GM23248 (cell line): ENCODE data around the gene NALCN. TPM values are rescaled to one million over a fixed set of nuclear protein-coding genes. Genes with fewer than 3 reads are reported as not detected.

Experiments
- DNase-seq: peaks from one replicate; pipeline ENCODE4 v3.0.0-alpha.2; 2015
- H2AFZ ChIP-seq: fragments of 200-600 bp; sonication (generic); 2 replicates; pipeline ENCODE4 v1.6.1; 2016; ENCODE audit warnings: antibody characterized with exemption
- H3F3A ChIP-seq: fragments of 200-600 bp; sonication (generic); 2 replicates; pipeline ENCODE4 v1.6.1; 2016; ENCODE audit warnings: mild to moderate bottlenecking, antibody characterized with exemption, mixed run types; ENCODE audit not compliant: insufficient read depth
- H3K27ac ChIP-seq: fragments of 200-600 bp; sonication (generic); 2 replicates; pipeline ENCODE4 v1.5.1; 2016; ENCODE audit warnings: mild to moderate bottlenecking
- H3K27me3 ChIP-seq: fragments of 200-600 bp; sonication (generic); replicated peaks from 2 replicates; pipeline ENCODE4 v1.6.1; 2016; ENCODE audit warnings: mild to moderate bottlenecking; ENCODE audit not compliant: insufficient read depth
- H3K36me3 ChIP-seq: fragments of 200-600 bp; sonication (generic); 2 replicates; pipeline ENCODE4 v1.6.1; 2016; ENCODE audit warnings: low read depth, mild to moderate bottlenecking
- H3K4me1 ChIP-seq: fragments of 200-600 bp; sonication (generic); 2 replicates; pipeline ENCODE4 v1.6.1; 2016; ENCODE audit warnings: mild to moderate bottlenecking; ENCODE audit not compliant: insufficient read depth
- H3K4me2 ChIP-seq: fragments of 200-600 bp; sonication (generic); one replicate; pipeline ENCODE4 v1.6.1; 2016; ENCODE audit warnings: mild to moderate bottlenecking; ENCODE audit not compliant: unreplicated experiment
- H3K4me3 ChIP-seq: fragments of 200-600 bp; sonication (generic); 2 replicates; pipeline ENCODE4 v1.5.1; 2016; ENCODE audit warnings: mild to moderate bottlenecking
- H3K79me2 ChIP-seq: fragments of 200-600 bp; sonication (generic); 2 replicates; pipeline ENCODE4 v1.6.1; 2016; ENCODE audit warnings: mild to moderate bottlenecking; ENCODE audit not compliant: insufficient read depth
- H3K9ac ChIP-seq: fragments of 200-600 bp; sonication (generic); 2 replicates; pipeline ENCODE4 v1.6.1; 2016; ENCODE audit warnings: mild to moderate bottlenecking
- H3K9me2 ChIP-seq: fragments of 200-600 bp; sonication (generic); 2 replicates; pipeline ENCODE4 v1.6.1; 2016; ENCODE audit warnings: mixed run types, mild to moderate bottlenecking, moderate library complexity; ENCODE audit not compliant: insufficient read depth
- H3K9me3 ChIP-seq: fragments of 200-600 bp; sonication (generic); one replicate; pipeline ENCODE4 v1.6.1; 2017; ENCODE audit warnings: low read depth
- H4K20me1 ChIP-seq: fragments of 200-600 bp; sonication (generic); 2 replicates; pipeline ENCODE4 v1.6.0; 2016; ENCODE audit not compliant: insufficient read depth
- EZH2 ChIP-seq: fragments of 200-600 bp; sonication (generic); IDR thresholded peaks from 2 replicates; pipeline ENCODE4 v1.6.1; 2018; ENCODE audit warnings: antibody characterized with exemption, mild to moderate bottlenecking; ENCODE audit not compliant: insufficient read depth, poor library complexity, severe bottlenecking
- EZH2phosphoT487 ChIP-seq: fragments of 200-600 bp; sonication (generic); IDR thresholded peaks from 2 replicates; pipeline ENCODE4 v1.6.1; 2018; ENCODE audit warnings: antibody characterized with exemption, moderate library complexity, mild to moderate bottlenecking, low read depth; ENCODE audit not compliant: insufficient read depth
- WGBS, 2 experiments: methylation state at CpG; one replicate each; pipeline ENCODE4 v1.1.6; 2015 to 2017; ENCODE audit warnings: low lambda C conversion rate in 2 of 2, low coverage in 1 of 2; ENCODE audit errors: missing lambda C conversion rate in 2 of 2; 5-methylcytosine and 5-hydroxymethylcytosine counted together
- in situ Hi-C: fragments of 300-500 bp; cut with MboI; formaldehyde crosslinking; loops from 2 replicates; pipeline ENCODE4 v1.15.0; 2020
- polyA plus RNA-seq: library from polyadenylated mRNA; unstranded; fragments of >200 nt; fragmentation: Nextera tagmentation; extraction: Ambion mirVana; gene quantifications from 2 replicates; pipeline ENCODE4 v1.2.1, GENCODE V29; 2016
- total RNA-seq: library from RNA; depleted of rRNA; stranded (reverse); fragments of >200 nt; shearing (Covaris generic); gene quantifications from 2 replicates; pipeline ENCODE4 v1.2.3, GENCODE V29; 2014

The NALCN gene
- total and polyA plus RNA-seq, 2 experiments from 2014 or later: 3.1 to 3.6 TPM

DNA sequence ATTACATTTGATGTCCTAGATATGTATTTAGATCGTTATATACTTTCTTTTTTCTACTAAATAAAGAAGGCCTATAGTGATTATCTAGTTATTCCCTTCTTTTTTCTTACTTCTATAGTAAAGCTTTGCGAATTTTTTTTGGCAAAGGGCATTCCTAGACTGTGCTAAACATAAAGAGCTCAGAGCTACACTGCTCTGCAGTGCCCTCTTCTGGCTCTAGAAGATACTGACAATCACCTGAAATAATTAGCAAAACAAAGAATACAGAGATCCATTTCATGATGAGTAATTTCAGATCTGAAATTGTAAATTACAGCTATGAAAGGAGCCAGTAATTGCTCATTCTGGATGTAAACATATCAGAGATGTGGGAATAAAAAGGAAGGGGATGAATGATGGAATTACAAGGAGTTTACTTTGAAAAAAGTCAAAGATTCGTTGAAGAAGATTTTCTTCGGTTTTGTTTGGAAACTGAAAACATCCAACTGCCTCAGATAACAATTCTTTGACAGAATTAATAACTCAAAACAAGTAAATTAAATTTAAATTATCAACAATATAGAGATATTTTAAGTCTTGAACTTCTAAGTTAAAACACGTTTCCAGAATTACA lies 288.5 kb downstream of the NALCN start:
- H3K4me2 ChIP-seq: no peak overlapping the region
- H3F3A ChIP-seq: no peaks in the 10 kb centered on the region
- H3K27me3 ChIP-seq: 0 out of 2 replicates have a peak, but pooled peaks cover 15% of the 10 kb centered on the region
- peak; percentile 66 for DNase-seq
- TF ChIP-seq EZH2phosphoT487 (no peak), EZH2 (no peak)
- no peak overlapping the region for H3K27ac ChIP-seq
- no peaks in the 10 kb centered on the region for H3K79me2 ChIP-seq
- H3K4me1 ChIP-seq: no peaks in the 10 kb centered on the region
- no peaks in the 10 kb centered on the region for H3K9me3 ChIP-seq
- no peaks in the 10 kb centered on the region for H3K36me3 ChIP-seq
- H3K4me3 ChIP-seq: no peak overlapping the region
- H2AFZ ChIP-seq: no peak overlapping the region
- no peaks in the 10 kb centered on the region for H4K20me1 ChIP-seq
- H3K9me2 ChIP-seq: no peaks in the 10 kb centered on the region
- no peak overlapping the region for H3K9ac ChIP-seq
- in situ Hi-C loops: loop anchor here (10.0 to 25.0 kb wide), 2 partner anchors 543 to 1434 kb away; partner anchors contain the start of gene GGACT
- 58 to 61% methylated on average over 5 of the region's 5 CpGs for WGBS, 2 experiments

GRCh38 chr13:101123028-101123427 lies 293.3 kb downstream of the NALCN start:
- Histone ChIP-seq H3K27ac (no peak overlapping the region), H3F3A (no peaks in the 10 kb centered on the region), H3K4me2 (no peak overlapping the region), H3K4me1 (no peaks in the 10 kb centered on the region), H2AFZ (no peak overlapping the region), H4K20me1 (no peaks in the 10 kb centered on the region), H3K9me2 (no peaks in the 10 kb centered on the region), H3K36me3 (no peaks in the 10 kb centered on the region), H3K27me3 (peaks cover 8% of the 10 kb centered on the region; the same call in 1 of the 2 replicates), H3K79me2 (no peaks in the 10 kb centered on the region), H3K4me3 (no peak overlapping the region), H3K9ac (no peak overlapping the region), H3K9me3 (no peaks in the 10 kb centered on the region)
- no peak for DNase-seq
- WGBS, 2 experiments: 56 to 64% methylated on average over 1 of the region's 1 CpG
- in situ Hi-C loops: loop anchor here (10.0 kb wide), 1 partner anchor 538 kb away; the partner anchor contains the start of gene GGACT
- TF ChIP-seq EZH2: no peak
- TF ChIP-seq EZH2phosphoT487: no peak

- in situ Hi-C loops: loop anchor here (10.0 kb wide), 1 partner anchor 537 kb away; the partner anchor contains the start of gene GGACT
- H3K4me1 ChIP-seq: no peaks in the 10 kb centered on the region
- DNase-seq: no peak
- no peaks in the 10 kb centered on the region for H3F3A ChIP-seq
- 69 to 70% methylated on average over 4 of the region's 4 CpGs for WGBS, 2 experiments
- no peaks in the 10 kb centered on the region for H3K9me3 ChIP-seq
- TF ChIP-seq EZH2phosphoT487 (no peak), EZH2 (no peak)
- no peak overlapping the region for H3K4me2 ChIP-seq
- H3K27ac ChIP-seq: no peak overlapping the region
- H3K9ac ChIP-seq: no peak overlapping the region
- H2AFZ ChIP-seq: no peak overlapping the region
- no peaks in the 10 kb centered on the region for H3K36me3 ChIP-seq
- no peaks in the 10 kb centered on the region for H3K79me2 ChIP-seq
- H3K27me3 ChIP-seq: peaks cover 8% of the 10 kb centered on the region; the same call in 1 of the 2 replicates
- H3K9me2 ChIP-seq: no peaks in the 10 kb centered on the region
- H4K20me1 ChIP-seq: no peaks in the 10 kb centered on the region
- no peak overlapping the region for H3K4me3 ChIP-seq
Measured at GRCh38 chr13:101121608-101122007, 294.7 kb downstream of the NALCN start.

- Histone ChIP-seq H3K36me3 (no peaks in the 10 kb centered on the region), H3K79me2 (no peaks in the 10 kb centered on the region), H3K4me3 (no peak overlapping the region), H3K9me3 (no peaks in the 10 kb centered on the region), H3K27ac (no peak overlapping the region), H3K27me3 (peaks cover 8% of the 10 kb centered on the region), H3K9me2 (no peaks in the 10 kb centered on the region), H3K4me1 (no peaks in the 10 kb centered on the region), H3K4me2 (no peak overlapping the region), H2AFZ (no peak overlapping the region), H3F3A (no peaks in the 10 kb centered on the region), H4K20me1 (no peaks in the 10 kb centered on the region), H3K9ac (no peak overlapping the region)
- no peak for DNase-seq
- WGBS, 2 experiments: 10 to 13% methylated on average over 2 of the region's 2 CpGs
- TF ChIP-seq EZH2phosphoT487 (no peak), EZH2 (no peak)
- in situ Hi-C loops: loop anchor here (10.0 kb wide), 1 partner anchor 535 kb away; the partner anchor contains the start of gene GGACT
Measured at GRCh38 chr13:101120007-101120406, 296.3 kb downstream of the NALCN start.
